GM12878 (cell line): ENCODE results near the gene MCOLN2. TPM values are rescaled to one million over a fixed set of nuclear protein-coding genes. Genes with fewer than 3 reads are reported as not detected.
A peak's percentile ranks its signal among the peaks of the same experiment; 100 is the strongest.

ENCODE experiments used
- CBX3 ChIP-seq: fragments of 200-600 bp; sonication (generic); IDR thresholded peaks from 2 replicates; pipeline ENCODE4 v1.6.1; 2016; ENCODE audit warnings: low read depth, borderline replicate concordance
- CBX5 ChIP-seq: sonication (generic); IDR thresholded peaks from 2 replicates; pipeline ENCODE4 v1.6.1; 2016; ENCODE audit warnings: low read depth, moderate library complexity, mild to moderate bottlenecking, inconsistent platforms
- EED ChIP-seq: sonication (generic); IDR thresholded peaks from 2 replicates; pipeline ENCODE4 v1.6.1; 2016; ENCODE audit warnings: antibody characterized with exemption, low read depth
- EP300 ChIP-seq, 2 experiments: fragments of 150-350 bp in 1 of 2; IDR thresholded peaks; 2 replicates each; pipeline ENCODE4 v1.6.1; 2011 to 2012; ENCODE audit warnings: low read depth in 2 of 2, low read length in 2 of 2, borderline replicate concordance in 1 of 2, improper control_type of control experiment in 1 of 2, inconsistent platforms in 1 of 2; ENCODE audit not compliant: control insufficient read depth in 1 of 2
- FOXM1 ChIP-seq: IDR thresholded peaks from 2 replicates; pipeline ENCODE4 v1.6.1; 2012; ENCODE audit warnings: low read depth, mild to moderate bottlenecking, inconsistent platforms, low read length, moderate library complexity
- GABPA ChIP-seq: IDR thresholded peaks from 2 replicates; pipeline ENCODE4 v1.6.1; 2014; ENCODE audit warnings: antibody characterized with exemption, low read depth, mild to moderate bottlenecking, inconsistent platforms
- HDAC2 ChIP-seq: fragments of 200-600 bp; sonication (generic); IDR thresholded peaks from 2 replicates; pipeline ENCODE4 v1.6.1; 2017
- HDGF ChIP-seq: fragments of 450-650 bp; IDR thresholded peaks from 2 replicates; pipeline ENCODE4 v1.6.1; 2016; ENCODE audit warnings: antibody characterized with exemption
- IKZF2 ChIP-seq, 2 experiments: fragments of 450-650 bp; IDR thresholded peaks; 2 replicates each; pipeline ENCODE4 v1.6.1; 2017; ENCODE audit warnings: mild to moderate bottlenecking in 2 of 2, moderate library complexity in 2 of 2
- MTA2 ChIP-seq: fragments of 450-650 bp; IDR thresholded peaks from 2 replicates; pipeline ENCODE4 v1.6.1; 2016; ENCODE audit warnings: low read depth, mild to moderate bottlenecking, moderate library complexity
- NBN ChIP-seq: fragments of 450-650 bp; IDR thresholded peaks from 2 replicates; pipeline ENCODE4 v1.6.1; 2016
- POU2F2 ChIP-seq: IDR thresholded peaks from 3 replicates; pipeline ENCODE4 v1.6.1; 2011; ENCODE audit warnings: low read depth, mild to moderate bottlenecking, low read length, borderline replicate concordance
- RELA ChIP-seq: fragments of 450-650 bp; IDR thresholded peaks from 2 replicates; pipeline ENCODE4 v1.8.0; 2014; ENCODE audit warnings: borderline replicate concordance; ENCODE audit not compliant: partially characterized antibody
- RUNX3 ChIP-seq: IDR thresholded peaks from 2 replicates; pipeline ENCODE4 v1.6.1; 2012; ENCODE audit warnings: low read length, inconsistent platforms
- SMAD1 ChIP-seq: fragments of 450-650 bp; IDR thresholded peaks from 2 replicates; pipeline ENCODE4 v1.6.1; 2018; ENCODE audit warnings: mild to moderate bottlenecking, low read depth; ENCODE audit not compliant: partially characterized antibody
- SPI1 ChIP-seq: IDR thresholded peaks from 2 replicates; pipeline ENCODE4 v1.6.1; 2011; ENCODE audit warnings: low read depth, mild to moderate bottlenecking, low read length, moderate library complexity, borderline replicate concordance; ENCODE audit not compliant: insufficient read depth
- TARDBP ChIP-seq: IDR thresholded peaks from 2 replicates; pipeline ENCODE4 v1.6.1; 2016; ENCODE audit warnings: borderline replicate concordance
- TBL1XR1 ChIP-seq: IDR thresholded peaks from 2 replicates; pipeline ENCODE4 v1.6.1; 2012; ENCODE audit warnings: low read depth, low read length, improper control_type of control experiment
- USF1 ChIP-seq: IDR thresholded peaks from 2 replicates; pipeline ENCODE4 v1.6.1; 2011; ENCODE audit warnings: borderline replicate concordance, low read depth, mild to moderate bottlenecking, moderate library complexity, mixed read lengths, low read length; ENCODE audit not compliant: insufficient read depth; ENCODE audit errors: extremely low read length
- USF2 ChIP-seq: IDR thresholded peaks from 2 replicates; pipeline ENCODE4 v1.6.1; 2011; ENCODE audit warnings: low read depth, low read length, improper control_type of control experiment, borderline replicate concordance
- YY1 ChIP-seq: IDR thresholded peaks from 2 replicates; pipeline ENCODE4 v1.6.1; 2011; ENCODE audit warnings: low read depth, mild to moderate bottlenecking, low read length
- ZNF217 ChIP-seq: fragments of 450-650 bp; IDR thresholded peaks from 2 replicates; pipeline ENCODE4 v1.6.1; 2017; ENCODE audit warnings: antibody characterized with exemption, mild to moderate bottlenecking
- polyA plus RNA-seq, 11 experiments: library from polyadenylated mRNA; depleted of rRNA in 4 of 11; unstranded in 6 of 11; stranded (reverse) in 5 of 11; fragments of >200 nt; fragmentation: Nextera tagmentation in 4 of 11; fragmentation: Illumina TruSeq in 1 of 11; extraction: Ambion mirVana in 4 of 11; extraction: Trizol in 1 of 11; gene quantifications; 1 replicate in 1 of 11; 2 replicates in 10 of 11; pipeline versions ENCODE4 v1.2.1 to v1.2.3, GENCODE V29; 2011 to 2016; ENCODE audit warnings: inconsistent platforms in 2 of 11, missing spikeins in 2 of 11, low read depth in 1 of 11
- total RNA-seq, 4 experiments: library from RNA; depleted of rRNA in 3 of 4; stranded (reverse); fragments of >200 nt in 3 of 4; fragmentation: Illumina TruSeq in 1 of 4; extraction: Trizol in 1 of 4; gene quantifications; 2 replicates each; pipeline versions ENCODE4 v1.2.1 to v1.2.3, GENCODE V29; 2013 to 2021
- TF ChIP-seq, protein P1 (sequence below): fragments of 450-650 bp; IDR thresholded peaks from 2 replicates; pipeline ENCODE4 v1.6.1; 2014; ENCODE audit warnings: mild to moderate bottlenecking
- TF ChIP-seq, protein P2 (sequence below): fragments of 450-650 bp; IDR thresholded peaks from 2 replicates; pipeline ENCODE4 v1.6.1; 2018; ENCODE audit warnings: borderline replicate concordance, mild to moderate bottlenecking; ENCODE audit not compliant: partially characterized antibody
- TF ChIP-seq, protein P3 (sequence below): fragments of 450-650 bp; IDR thresholded peaks from 2 replicates; pipeline ENCODE4 v1.6.1; 2017; ENCODE audit warnings: mild to moderate bottlenecking, low read depth, inconsistent platforms; ENCODE audit not compliant: poor library complexity, severe bottlenecking

The MCOLN2 gene
- total and polyA plus RNA-seq, 10 of the 15 experiments (the other 5 are each of a cell fraction or from before 2014, with no cell fraction given): 25.9 to 233 (median 109) TPM

DNA sequence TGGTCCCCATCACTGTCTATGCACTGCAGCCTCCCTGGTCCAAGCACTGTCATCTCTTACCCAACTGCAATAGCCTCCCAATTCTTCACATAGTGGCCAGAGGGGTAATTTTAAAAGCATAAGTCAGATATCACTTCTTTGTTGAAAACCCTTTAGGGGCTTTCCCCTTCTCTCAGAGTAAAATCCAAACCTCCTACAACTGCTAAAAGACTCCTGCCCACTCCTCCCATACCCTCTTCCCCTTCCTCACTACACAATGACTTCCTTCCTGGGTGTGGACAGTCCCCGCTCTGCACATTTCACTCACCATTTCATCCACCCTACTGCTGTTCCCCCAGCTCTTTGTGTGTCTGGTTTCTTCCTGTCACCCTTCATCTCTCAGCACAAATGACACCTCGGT, 8.3 kb downstream of the MCOLN2 start (continued):
- no peak for TF ChIP-seq ZNF217
- TF ChIP-seq, protein P1, sequence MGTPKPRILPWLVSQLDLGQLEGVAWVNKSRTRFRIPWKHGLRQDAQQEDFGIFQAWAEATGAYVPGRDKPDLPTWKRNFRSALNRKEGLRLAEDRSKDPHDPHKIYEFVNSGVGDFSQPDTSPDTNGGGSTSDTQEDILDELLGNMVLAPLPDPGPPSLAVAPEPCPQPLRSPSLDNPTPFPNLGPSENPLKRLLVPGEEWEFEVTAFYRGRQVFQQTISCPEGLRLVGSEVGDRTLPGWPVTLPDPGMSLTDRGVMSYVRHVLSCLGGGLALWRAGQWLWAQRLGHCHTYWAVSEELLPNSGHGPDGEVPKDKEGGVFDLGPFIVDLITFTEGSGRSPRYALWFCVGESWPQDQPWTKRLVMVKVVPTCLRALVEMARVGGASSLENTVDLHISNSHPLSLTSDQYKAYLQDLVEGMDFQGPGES: no peak
- no peak for TF ChIP-seq TARDBP
- no peak for TF ChIP-seq CBX3
- 0 out of 2 replicates have a peak, but pooled peaks have one; percentile 20 for TF ChIP-seq GABPA
- peak; percentile 77 for TF ChIP-seq RUNX3
- TF ChIP-seq, protein P2, sequence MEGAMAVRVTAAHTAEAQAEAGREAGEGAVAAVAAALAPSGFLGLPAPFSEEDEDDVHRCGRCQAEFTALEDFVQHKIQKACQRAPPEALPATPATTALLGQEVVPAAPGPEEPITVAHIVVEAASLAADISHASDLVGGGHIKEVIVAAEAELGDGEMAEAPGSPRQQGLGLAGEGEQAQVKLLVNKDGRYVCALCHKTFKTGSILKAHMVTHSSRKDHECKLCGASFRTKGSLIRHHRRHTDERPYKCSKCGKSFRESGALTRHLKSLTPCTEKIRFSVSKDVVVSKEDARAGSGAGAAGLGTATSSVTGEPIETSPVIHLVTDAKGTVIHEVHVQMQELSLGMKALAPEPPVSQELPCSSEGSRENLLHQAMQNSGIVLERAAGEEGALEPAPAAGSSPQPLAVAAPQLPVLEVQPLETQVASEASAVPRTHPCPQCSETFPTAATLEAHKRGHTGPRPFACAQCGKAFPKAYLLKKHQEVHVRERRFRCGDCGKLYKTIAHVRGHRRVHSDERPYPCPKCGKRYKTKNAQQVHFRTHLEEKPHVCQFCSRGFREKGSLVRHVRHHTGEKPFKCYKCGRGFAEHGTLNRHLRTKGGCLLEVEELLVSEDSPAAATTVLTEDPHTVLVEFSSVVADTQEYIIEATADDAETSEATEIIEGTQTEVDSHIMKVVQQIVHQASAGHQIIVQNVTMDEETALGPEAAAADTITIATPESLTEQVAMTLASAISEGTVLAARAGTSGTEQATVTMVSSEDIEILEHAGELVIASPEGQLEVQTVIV: no peak
- TF ChIP-seq HDAC2: no peak
- peak; percentile 92 for TF ChIP-seq HDGF
- TF ChIP-seq NBN: peak; percentile 89
- TF ChIP-seq YY1: 0 out of 2 replicates have a peak, but pooled peaks have one; percentile 18
- TF ChIP-seq EP300 (IDR thresholded peaks at IDR 0.05; ENCODE audit: borderline replicate concordance in 1 of 2, control insufficient read depth in 1 of 2, low read depth in 2 of 2, low read length in 2 of 2): peak in 1 of 2 experiments; percentile 47; a peak in 1 of 4 replicates
- peak; percentile 70 to 78; a peak in 2 of 4 replicates for TF ChIP-seq IKZF2 (IDR thresholded peaks at IDR 0.05)
- TF ChIP-seq RELA: peak; percentile 73
- TF ChIP-seq EED: peak; percentile 88
- TF ChIP-seq USF2: no peak
- TF ChIP-seq, protein P3, sequence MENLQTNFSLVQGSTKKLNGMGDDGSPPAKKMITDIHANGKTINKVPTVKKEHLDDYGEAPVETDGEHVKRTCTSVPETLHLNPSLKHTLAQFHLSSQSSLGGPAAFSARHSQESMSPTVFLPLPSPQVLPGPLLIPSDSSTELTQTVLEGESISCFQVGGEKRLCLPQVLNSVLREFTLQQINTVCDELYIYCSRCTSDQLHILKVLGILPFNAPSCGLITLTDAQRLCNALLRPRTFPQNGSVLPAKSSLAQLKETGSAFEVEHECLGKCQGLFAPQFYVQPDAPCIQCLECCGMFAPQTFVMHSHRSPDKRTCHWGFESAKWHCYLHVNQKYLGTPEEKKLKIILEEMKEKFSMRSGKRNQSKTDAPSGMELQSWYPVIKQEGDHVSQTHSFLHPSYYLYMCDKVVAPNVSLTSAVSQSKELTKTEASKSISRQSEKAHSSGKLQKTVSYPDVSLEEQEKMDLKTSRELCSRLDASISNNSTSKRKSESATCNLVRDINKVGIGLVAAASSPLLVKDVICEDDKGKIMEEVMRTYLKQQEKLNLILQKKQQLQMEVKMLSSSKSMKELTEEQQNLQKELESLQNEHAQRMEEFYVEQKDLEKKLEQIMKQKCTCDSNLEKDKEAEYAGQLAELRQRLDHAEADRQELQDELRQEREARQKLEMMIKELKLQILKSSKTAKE: peak; percentile 41
- peak; percentile 58; the same call in 1 of the 2 replicates for TF ChIP-seq FOXM1
- TF ChIP-seq SPI1: peak; percentile 74; the same call in 1 of the 2 replicates
- TF ChIP-seq SMAD1: peak; percentile 27
- TF ChIP-seq CBX5: no peak
- no peak for TF ChIP-seq TBL1XR1
- TF ChIP-seq MTA2: peak; percentile 64; the same call in 1 of the 2 replicates
- TF ChIP-seq USF1: no peak
- no peak for TF ChIP-seq POU2F2
